ENCODE measurements around the gene REEP1.

- TF ChIP-seq FOXK2 (IDR thresholded peaks at IDR 0.05) (no peak), ELF4 (IDR thresholded peaks at IDR 0.05) (no peak), NFRKB (IDR thresholded peaks at IDR 0.05) (no peak), ZNF384 (IDR thresholded peaks at IDR 0.05) (no peak), SP1 (IDR thresholded peaks at IDR 0.05) (no peak), BHLHE40 (IDR thresholded peaks at IDR 0.05; ENCODE audit: borderline replicate concordance) (no peak), HDGF (IDR thresholded peaks at IDR 0.05; ENCODE audit: borderline replicate concordance) (no peak), TARDBP (IDR thresholded peaks at IDR 0.05) (no peak), FOXA1 (IDR thresholded peaks at IDR 0.05) (no peak), LEF1 (IDR thresholded peaks at IDR 0.05; ENCODE audit: borderline replicate concordance) (no peak)
These were observed 73.5 kb downstream of the REEP1 start for GRCh38 chr2:86263956-86264355.

All from HEK293T (cell line).